HL-60/S4 treated with phorbol 12-myristate 13-acetate at 8.2 ng/mL for 4 days and 3 days (cell line): ENCODE measurements around the gene AP5S1.

Experiments
- in situ Hi-C: fragments of 300-500 bp; cut with MboI; formaldehyde crosslinking; loops from 2 replicates; pipeline ENCODE4 v1.15.0; 2022; ENCODE audit warnings: low sequenced_read_pairs

The AP5S1 gene

DNA sequence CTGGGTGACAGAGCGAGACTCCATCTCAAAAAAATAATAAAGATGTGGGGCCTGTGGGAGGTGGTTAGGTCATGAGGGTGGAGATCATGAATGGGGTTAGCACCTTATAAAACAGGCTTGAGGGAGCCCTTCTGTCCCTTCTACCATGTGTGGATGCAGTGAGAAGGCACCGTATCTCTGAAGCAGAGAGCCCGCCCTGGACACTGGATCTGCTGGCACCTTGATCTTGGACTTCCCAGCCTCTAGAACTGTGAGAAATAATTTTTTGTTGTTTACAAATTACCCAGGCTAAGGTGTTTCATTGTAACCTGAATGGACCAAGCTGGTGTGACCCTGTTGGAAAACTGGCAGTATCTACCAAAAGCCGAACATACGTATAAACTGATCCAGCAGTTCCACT, 53.2 kb downstream of the AP5S1 start:
- in situ Hi-C loops: no loop called here

- in situ Hi-C loops: no loop called here
Measured at GRCh38 chr20:3874194-3874844, 54.0 kb downstream of the AP5S1 start.

GRCh38 chr20:3875378-3875974, 55.1 kb downstream of the AP5S1 start:
- in situ Hi-C loops: no loop called here

- in situ Hi-C loops: no loop called here
Measured at GRCh38 chr20:3876000-3876399, 55.7 kb downstream of the AP5S1 start.

- in situ Hi-C loops: no loop called here
Measured at GRCh38 chr20:3876676-3877075, 56.3 kb downstream of the AP5S1 start.
